GM12865 (cell line): ENCODE results near the gene FIBCD1.

Experiments used
- DNase-seq: peaks from one replicate; pipeline ENCODE4 v3.0.0; 2010; ENCODE audit warnings: low read depth
- H3K4me3 ChIP-seq: 2 replicates; pipeline ENCODE4 v1.5.1; 2011; ENCODE audit warnings: mild to moderate bottlenecking, low read depth, low read length, control low read depth
- CTCF ChIP-seq: IDR thresholded peaks from 2 replicates; pipeline ENCODE4 v1.5.1; 2011; ENCODE audit warnings: low read length, control low read depth, low read depth, inconsistent platforms; ENCODE audit not compliant: insufficient read depth; ENCODE audit errors: missing control alignments

FIBCD1 gene

GRCh38 chr9:130921300-130921988 lies 17.6 kb downstream of the FIBCD1 start:
- DNase-seq: no peak
- H3K4me3 ChIP-seq: no peak overlapping the region
- TF ChIP-seq CTCF: no peak

DNA sequence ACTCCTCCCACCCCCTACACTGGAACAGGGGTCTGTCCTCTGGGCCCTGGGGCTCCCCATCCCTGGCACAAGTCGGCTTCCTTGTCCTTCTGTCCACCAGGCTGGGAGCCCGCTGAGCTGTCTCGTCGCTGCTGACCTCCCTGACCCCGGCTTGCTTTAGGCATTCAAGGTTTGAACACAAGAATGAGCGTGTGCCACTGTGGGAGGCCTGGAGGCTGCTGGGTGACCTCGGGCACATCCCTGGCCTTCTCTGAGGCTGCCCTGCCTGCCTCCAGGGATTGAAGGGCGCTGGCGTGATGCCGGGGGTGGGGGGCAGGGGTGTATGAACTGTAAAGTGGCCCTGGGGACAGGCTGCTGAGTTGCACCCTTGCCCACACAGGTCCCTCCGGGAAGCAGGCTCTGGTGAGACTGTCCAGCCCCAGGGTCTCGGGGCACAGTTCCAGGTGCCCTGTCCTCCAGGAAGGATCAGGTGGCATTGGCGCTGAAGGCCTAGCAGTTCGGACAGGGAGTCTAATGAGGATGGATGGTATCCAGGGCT lies 18.2 kb downstream of the FIBCD1 start:
- DNase-seq: no peak
- H3K4me3 ChIP-seq: no peak overlapping the region
- TF ChIP-seq CTCF: no peak

- H3K4me3 ChIP-seq: no peak overlapping the region
- no peak for TF ChIP-seq CTCF
- DNase-seq: no peak
Measured at GRCh38 chr9:130920233-130920632, 18.8 kb downstream of the FIBCD1 start.

- TF ChIP-seq CTCF: no peak
- no peak for DNase-seq
- H3K4me3 ChIP-seq: no peak overlapping the region
Measured at GRCh38 chr9:130919559-130920145, 19.4 kb downstream of the FIBCD1 start.

- no peak for DNase-seq
- TF ChIP-seq CTCF: no peak
- H3K4me3 ChIP-seq: no peak overlapping the region
Measured at GRCh38 chr9:130918826-130919558, 20.1 kb downstream of the FIBCD1 start.

DNA sequence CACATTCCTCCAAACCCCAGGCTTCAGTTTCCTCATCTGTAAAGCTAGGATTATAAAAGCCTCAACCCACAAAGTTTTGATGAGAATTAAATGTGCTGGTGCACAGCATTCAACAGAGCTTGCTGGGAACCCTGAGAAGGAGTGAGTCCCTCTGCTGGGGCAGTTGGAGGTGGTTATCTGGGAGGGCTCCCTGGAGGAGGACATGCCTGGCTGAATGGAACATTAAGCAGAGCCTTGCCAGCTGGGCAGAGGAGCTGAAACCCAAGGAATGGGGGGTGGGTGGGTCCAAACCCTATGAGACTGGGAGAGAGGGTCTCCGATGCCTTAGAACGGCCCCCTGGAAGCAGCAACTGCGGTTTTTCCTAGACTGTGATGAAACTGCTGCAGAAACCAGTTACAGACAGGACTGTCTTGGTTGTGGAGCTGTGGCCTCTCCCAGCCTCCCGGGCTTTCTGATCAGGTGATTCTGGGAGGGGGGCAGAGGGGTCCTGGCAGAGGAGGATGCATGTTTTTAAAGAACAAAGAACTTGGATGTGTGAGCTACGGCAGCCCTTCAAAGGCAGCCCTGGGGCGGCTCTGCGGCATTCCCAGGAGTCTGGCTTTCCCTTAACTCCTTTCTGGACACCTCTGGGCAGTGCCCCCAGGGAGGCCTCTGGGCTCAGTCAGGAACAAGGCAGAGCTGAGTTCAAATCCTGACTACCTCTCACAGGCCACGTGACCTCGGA lies 20.8 kb downstream of the FIBCD1 start:
- TF ChIP-seq CTCF: no peak
- DNase-seq: no peak
- no peak overlapping the region for H3K4me3 ChIP-seq
